ENCODE data around the gene FOXP2.

Gene FOXP2

DNA sequence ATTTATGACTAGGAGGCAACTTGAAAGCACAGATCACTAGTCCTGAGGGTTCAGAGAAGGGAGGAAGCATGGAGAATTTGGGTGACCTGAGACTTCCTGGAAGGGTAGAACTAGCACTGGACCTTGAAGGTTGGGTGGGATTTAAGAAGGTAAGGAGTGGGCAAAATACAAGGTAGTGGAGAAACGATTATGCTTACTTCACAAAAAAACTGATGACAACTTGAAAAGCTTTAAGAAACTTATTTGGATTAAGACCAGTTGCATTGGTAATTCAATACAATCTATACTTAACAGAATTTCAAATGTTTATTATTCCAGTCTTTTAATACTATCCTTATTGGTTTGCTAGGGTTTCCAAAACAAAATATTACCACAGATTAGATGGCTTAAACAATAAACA is 308.7 kb downstream of the FOXP2 start:
- no peak overlapping the region for H2AFZ ChIP-seq (ENCODE audit: low read depth, low read length)
- H3K9me3 ChIP-seq (ENCODE audit: insufficient read depth, low read length, severe bottlenecking): no peaks in the 10 kb centered on the region
- H3K9ac ChIP-seq (ENCODE audit: low read depth, low read length): no peak overlapping the region
- no peaks in the 10 kb centered on the region for H3K4me1 ChIP-seq (ENCODE audit: insufficient read depth, low read length)
- H3K27me3 ChIP-seq (ENCODE audit: insufficient read depth, low read length, poor library complexity): no peaks in the 10 kb centered on the region
- H3K4me2 ChIP-seq (ENCODE audit: insufficient read depth, low read length): no peak overlapping the region
- DNase-seq (no peak), ATAC-seq (ENCODE audit: insufficient read depth, low read depth) (no peak)
- no peaks in the 10 kb centered on the region for H3K79me2 ChIP-seq (ENCODE audit: insufficient read depth, low read length)
- no peaks in the 10 kb centered on the region for H4K20me1 ChIP-seq (ENCODE audit: insufficient read depth, low read length)
- no peak for TF ChIP-seq EZH2 (IDR thresholded peaks at IDR 0.05; ENCODE audit: borderline replicate concordance, low read depth, low read length, severe bottlenecking)
- TF ChIP-seq CTCF (IDR thresholded peaks at IDR 0.05; ENCODE audit: borderline replicate concordance, extremely low read depth, low read length, poor library complexity, severe bottlenecking): no peak
- no peak overlapping the region for H3K4me3 ChIP-seq (ENCODE audit: low read depth in 1 of 2, low read length in 2 of 2)
- H3K36me3 ChIP-seq (ENCODE audit: insufficient read depth, low read length): no peaks in the 10 kb centered on the region
- no peak overlapping the region for H3K27ac ChIP-seq (ENCODE audit: low read length)

DNA sequence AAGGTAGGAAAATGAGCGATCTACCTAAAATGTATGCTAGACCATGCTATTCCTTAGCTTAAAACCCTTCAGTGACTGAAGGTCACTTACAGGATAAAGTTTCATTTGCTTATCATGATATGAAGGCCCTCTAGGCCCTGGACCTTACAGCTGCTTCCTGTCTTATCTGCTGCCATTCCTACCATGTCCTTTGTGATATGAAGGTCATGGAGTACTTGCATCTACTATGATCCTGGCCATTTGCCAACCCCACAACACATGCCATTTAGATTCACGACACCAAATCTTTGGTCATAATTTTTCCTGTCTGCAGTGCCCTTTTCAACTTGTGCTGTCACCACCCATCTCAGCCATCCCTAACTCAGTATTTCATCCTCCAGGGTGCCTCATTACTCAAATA is 325.5 kb downstream of the FOXP2 start:
- H2AFZ ChIP-seq (ENCODE audit: low read depth, low read length): no peak overlapping the region
- TF ChIP-seq CTCF (IDR thresholded peaks at IDR 0.05; ENCODE audit: borderline replicate concordance, extremely low read depth, low read length, poor library complexity, severe bottlenecking): no peak
- TF ChIP-seq EZH2 (IDR thresholded peaks at IDR 0.05; ENCODE audit: borderline replicate concordance, low read depth, low read length, severe bottlenecking): no peak
- no peaks in the 10 kb centered on the region for H3K79me2 ChIP-seq (ENCODE audit: insufficient read depth, low read length)
- no peak overlapping the region for H3K4me2 ChIP-seq (ENCODE audit: insufficient read depth, low read length)
- no peak overlapping the region for H3K27ac ChIP-seq (ENCODE audit: low read length)
- H3K9ac ChIP-seq (ENCODE audit: low read depth, low read length): no peak overlapping the region
- no peaks in the 10 kb centered on the region for H3K36me3 ChIP-seq (ENCODE audit: insufficient read depth, low read length)
- H3K4me1 ChIP-seq (ENCODE audit: insufficient read depth, low read length): no peaks in the 10 kb centered on the region
- DNase-seq (no peak), ATAC-seq (ENCODE audit: insufficient read depth, low read depth) (no peak)
- no peaks in the 10 kb centered on the region for H4K20me1 ChIP-seq (ENCODE audit: insufficient read depth, low read length)
- H3K4me3 ChIP-seq (ENCODE audit: low read depth in 1 of 2, low read length in 2 of 2): no peak overlapping the region
- H3K27me3 ChIP-seq (ENCODE audit: insufficient read depth, low read length, poor library complexity): no peaks in the 10 kb centered on the region
- no peaks in the 10 kb centered on the region for H3K9me3 ChIP-seq (ENCODE audit: insufficient read depth, low read length, severe bottlenecking)

DNA sequence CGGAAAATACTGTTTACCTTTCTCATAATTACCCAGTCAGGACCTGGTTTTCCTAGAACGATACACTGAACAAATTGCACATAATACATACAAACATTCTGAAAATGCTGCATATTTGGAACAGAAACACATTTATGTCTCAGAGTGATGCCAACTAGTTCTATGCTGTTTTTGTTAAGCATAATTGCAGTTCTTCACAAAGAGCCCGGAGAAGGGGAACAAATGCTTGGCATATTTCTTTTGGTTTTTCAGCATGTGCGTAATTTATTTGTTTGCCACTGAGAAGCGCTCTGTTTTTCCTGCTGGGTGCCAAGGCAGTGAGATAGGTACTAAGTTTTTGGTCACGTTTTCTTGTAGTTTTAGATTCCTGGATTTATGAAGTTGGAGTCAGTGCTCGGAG is 326.3 kb downstream of the FOXP2 start:
- no peaks in the 10 kb centered on the region for H3K36me3 ChIP-seq (ENCODE audit: insufficient read depth, low read length)
- TF ChIP-seq CTCF (IDR thresholded peaks at IDR 0.05; ENCODE audit: borderline replicate concordance, extremely low read depth, low read length, poor library complexity, severe bottlenecking) (no peak), EZH2 (IDR thresholded peaks at IDR 0.05; ENCODE audit: borderline replicate concordance, low read depth, low read length, severe bottlenecking) (no peak)
- H3K9me3 ChIP-seq (ENCODE audit: insufficient read depth, low read length, severe bottlenecking): no peaks in the 10 kb centered on the region
- no peak overlapping the region for H3K9ac ChIP-seq (ENCODE audit: low read depth, low read length)
- H3K4me1 ChIP-seq (ENCODE audit: insufficient read depth, low read length): no peaks in the 10 kb centered on the region
- H3K79me2 ChIP-seq (ENCODE audit: insufficient read depth, low read length): no peaks in the 10 kb centered on the region
- ATAC-seq (ENCODE audit: insufficient read depth, low read depth) (no peak), DNase-seq (no peak)
- H3K4me3 ChIP-seq (ENCODE audit: low read depth in 1 of 2, low read length in 2 of 2): no peak overlapping the region
- no peaks in the 10 kb centered on the region for H3K27me3 ChIP-seq (ENCODE audit: insufficient read depth, low read length, poor library complexity)
- H3K4me2 ChIP-seq (ENCODE audit: insufficient read depth, low read length): no peak overlapping the region
- no peak overlapping the region for H3K27ac ChIP-seq (ENCODE audit: low read length)
- H4K20me1 ChIP-seq (ENCODE audit: insufficient read depth, low read length): no peaks in the 10 kb centered on the region
- no peak overlapping the region for H2AFZ ChIP-seq (ENCODE audit: low read depth, low read length)

DNA sequence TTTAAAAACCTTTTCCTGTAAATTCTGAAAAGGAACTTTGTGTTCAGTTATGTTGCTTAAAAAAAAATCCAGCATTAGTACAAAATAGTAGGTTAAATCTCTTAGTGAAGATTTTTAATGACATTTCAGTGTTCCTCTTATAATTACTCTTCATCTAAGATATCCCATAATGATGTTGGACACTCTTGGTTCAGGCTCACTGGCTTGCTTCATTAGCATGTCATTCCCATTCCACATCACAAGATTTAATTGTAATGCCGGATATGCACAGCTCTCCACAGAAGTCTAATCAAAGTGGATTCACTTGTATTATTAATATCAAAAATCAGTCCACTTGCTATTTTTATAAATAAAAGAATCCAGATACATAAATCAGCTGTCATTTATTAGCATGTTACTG is 327.3 kb downstream of the FOXP2 start:
- H3K36me3 ChIP-seq (ENCODE audit: insufficient read depth, low read length): no peaks in the 10 kb centered on the region
- no peaks in the 10 kb centered on the region for H4K20me1 ChIP-seq (ENCODE audit: insufficient read depth, low read length)
- DNase-seq (no peak), ATAC-seq (ENCODE audit: insufficient read depth, low read depth) (no peak)
- no peaks in the 10 kb centered on the region for H3K27me3 ChIP-seq (ENCODE audit: insufficient read depth, low read length, poor library complexity)
- H2AFZ ChIP-seq (ENCODE audit: low read depth, low read length): no peak overlapping the region
- H3K9ac ChIP-seq (ENCODE audit: low read depth, low read length): no peak overlapping the region
- H3K4me3 ChIP-seq (ENCODE audit: low read depth in 1 of 2, low read length in 2 of 2): no peak overlapping the region
- TF ChIP-seq CTCF (IDR thresholded peaks at IDR 0.05; ENCODE audit: borderline replicate concordance, extremely low read depth, low read length, poor library complexity, severe bottlenecking): no peak
- TF ChIP-seq EZH2 (IDR thresholded peaks at IDR 0.05; ENCODE audit: borderline replicate concordance, low read depth, low read length, severe bottlenecking): no peak
- no peaks in the 10 kb centered on the region for H3K4me1 ChIP-seq (ENCODE audit: insufficient read depth, low read length)
- no peak overlapping the region for H3K4me2 ChIP-seq (ENCODE audit: insufficient read depth, low read length)
- no peak overlapping the region for H3K27ac ChIP-seq (ENCODE audit: low read length)
- no peaks in the 10 kb centered on the region for H3K79me2 ChIP-seq (ENCODE audit: insufficient read depth, low read length)
- no peaks in the 10 kb centered on the region for H3K9me3 ChIP-seq (ENCODE audit: insufficient read depth, low read length, severe bottlenecking)
